Stimulated activated CD4-positive, alpha-beta T cell treated with anti-CD3 and anti-CD28 coated beads, Interleukin-2, amount 100 ng/mL, for 24 hours (primary cell): Measurements from ENCODE around the gene DNASE1L1.

ENCODE experiments used
- DNase-seq, 2 donors: peaks; one replicate each; pipeline ENCODE4 v3.0.0-alpha.2; 2020

The DNASE1L1 gene

DNA sequence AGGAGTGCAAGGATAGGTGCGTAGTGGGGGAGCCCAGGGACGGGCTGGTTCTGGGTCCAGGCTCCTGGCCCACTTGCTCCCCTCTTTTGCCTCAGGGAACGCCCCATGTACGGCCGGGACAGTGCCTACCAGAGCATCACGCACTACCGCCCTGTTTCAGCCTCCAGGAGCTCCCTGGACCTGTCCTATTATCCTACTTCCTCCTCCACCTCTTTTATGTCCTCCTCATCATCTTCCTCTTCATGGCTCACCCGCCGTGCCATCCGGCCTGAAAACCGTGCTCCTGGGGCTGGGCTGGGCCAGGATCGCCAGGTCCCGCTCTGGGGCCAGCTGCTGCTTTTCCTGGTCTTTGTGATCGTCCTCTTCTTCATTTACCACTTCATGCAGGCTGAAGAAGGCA, 28.3 kb downstream of the DNASE1L1 start:
- no peak for DNase-seq

DNA sequence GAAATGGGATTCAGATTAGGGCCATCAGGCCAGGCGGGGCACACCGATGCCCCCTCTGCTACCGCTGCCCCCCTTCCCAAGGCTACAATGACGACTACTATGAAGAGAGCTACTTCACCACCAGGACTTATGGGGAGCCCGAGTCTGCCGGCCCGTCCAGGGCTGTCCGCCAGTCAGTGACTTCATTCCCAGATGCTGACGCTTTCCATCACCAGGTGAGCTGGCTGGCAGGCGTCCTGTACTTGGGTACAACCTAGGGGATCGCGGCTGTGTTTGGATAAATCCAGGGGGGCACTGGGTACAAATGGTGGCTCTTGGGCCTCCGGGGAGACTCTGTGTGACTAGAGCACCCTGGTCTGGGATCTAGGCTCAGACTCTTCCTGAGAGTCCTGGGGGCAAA, 28.9 kb downstream of the DNASE1L1 start:
- DNase-seq: no peak

DNA sequence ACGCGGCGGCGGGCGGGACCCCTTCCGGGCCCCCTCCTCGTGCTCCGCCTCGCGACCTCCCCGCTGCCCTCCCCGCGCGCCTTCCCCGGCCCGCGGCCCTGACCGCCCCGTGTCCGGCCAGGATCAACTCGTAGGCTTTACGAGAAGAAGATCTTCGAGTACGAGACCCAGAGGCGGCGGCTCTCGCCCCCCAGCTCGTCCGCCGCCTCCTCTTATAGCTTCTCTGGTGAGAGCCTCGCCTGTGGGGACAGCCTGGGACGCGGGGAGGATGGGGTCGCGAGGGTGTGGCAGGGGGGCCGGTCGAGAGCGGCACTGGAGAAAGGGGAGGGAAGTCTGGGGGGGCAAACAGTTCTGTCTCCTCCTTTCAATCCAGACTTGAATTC, 29.5 kb downstream of the DNASE1L1 start:
- no peak for DNase-seq

DNA sequence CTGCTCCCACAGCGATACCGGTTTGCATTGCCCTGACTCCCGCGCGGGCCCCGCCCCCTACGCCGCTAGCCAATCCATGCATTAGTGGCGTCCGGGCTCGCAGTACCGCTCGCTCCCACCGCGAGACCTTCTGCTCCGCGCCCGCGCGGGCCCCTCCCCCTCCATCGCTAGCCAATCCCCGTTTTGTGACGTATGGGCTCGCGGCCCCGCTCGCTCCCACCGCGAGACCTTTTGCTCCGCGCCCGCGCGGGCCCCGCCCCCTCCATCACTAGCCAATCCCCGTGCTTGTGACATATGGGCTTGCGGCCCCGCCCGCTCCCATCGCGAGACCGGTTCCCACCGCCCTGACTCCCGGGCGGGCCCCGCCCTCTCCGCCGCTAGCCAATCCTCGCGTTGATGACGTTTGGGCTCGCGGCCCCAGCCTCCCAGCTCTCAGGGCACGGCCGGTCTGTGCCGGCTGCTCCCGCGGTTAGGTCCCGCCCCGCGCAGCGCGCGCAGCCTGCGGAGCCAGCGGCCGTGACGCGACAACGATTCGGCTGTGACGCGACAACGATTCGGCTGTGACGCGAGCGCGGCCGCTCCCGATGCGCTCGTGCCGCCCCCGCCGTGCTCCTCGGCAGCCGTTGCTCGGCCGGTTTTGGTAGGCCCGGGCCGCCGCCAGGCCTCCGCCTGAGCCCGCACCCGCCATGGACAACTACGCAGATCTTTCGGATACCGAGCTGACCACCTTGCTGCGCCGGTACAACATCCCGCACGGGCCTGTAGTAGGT, 30.1 kb downstream of the DNASE1L1 start, which contains the start of gene EMD:
TSS of gene EMD (plus strand) at position 497 of the 770 bp plus-strand sequence. CDS start at position 687, 190 bp downstream.
- peak; percentile 94 to 95 for DNase-seq

- peak; percentile 37 for DNase-seq
These were observed 30.8 kb downstream of the DNASE1L1 start for GRCh38 chrX:154378059-154378798.

GRCh38 chrX:154376774-154377173, 32.3 kb downstream of the DNASE1L1 start:
- DNase-seq: no peak

DNA sequence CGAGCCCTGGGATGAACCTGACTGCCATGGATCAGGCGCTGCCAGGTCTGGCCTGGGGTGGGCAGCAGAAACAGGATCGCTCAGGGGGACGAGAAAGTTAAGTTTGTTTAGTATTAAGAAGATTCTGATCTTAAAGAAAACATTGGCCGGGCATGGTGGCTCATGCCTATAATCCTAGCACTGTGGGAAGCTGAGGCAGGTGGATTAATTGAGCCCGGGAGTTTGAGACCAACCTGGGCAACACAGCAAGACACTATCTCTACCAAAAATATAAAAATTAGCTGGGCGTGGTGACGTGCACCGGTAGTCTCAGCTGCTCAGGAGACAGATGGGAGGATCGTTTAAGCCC, 33.9 kb downstream of the DNASE1L1 start:
- no peak for DNase-seq

- peak in 1 of 2 donors; percentile 48 for DNase-seq
These were observed 34.5 kb downstream of the DNASE1L1 start, which contains the start of gene FLNA for GRCh38 chrX:154374313-154375155. Gene FLNA, minus strand, starts transcription at chrX:154374634. Its CDS starts 3,389 bp downstream, at chrX:154371245.

- no peak for DNase-seq
These were observed 35.4 kb downstream of the DNASE1L1 start for GRCh38 chrX:154373340-154374306.

GRCh38 chrX:154372612-154373022, 36.4 kb downstream of the DNASE1L1 start:
- DNase-seq: peak in 1 of 2 donors; percentile 39

- no peak for DNase-seq
These were observed 37.2 kb downstream of the DNASE1L1 start for GRCh38 chrX:154371789-154372300.

DNA sequence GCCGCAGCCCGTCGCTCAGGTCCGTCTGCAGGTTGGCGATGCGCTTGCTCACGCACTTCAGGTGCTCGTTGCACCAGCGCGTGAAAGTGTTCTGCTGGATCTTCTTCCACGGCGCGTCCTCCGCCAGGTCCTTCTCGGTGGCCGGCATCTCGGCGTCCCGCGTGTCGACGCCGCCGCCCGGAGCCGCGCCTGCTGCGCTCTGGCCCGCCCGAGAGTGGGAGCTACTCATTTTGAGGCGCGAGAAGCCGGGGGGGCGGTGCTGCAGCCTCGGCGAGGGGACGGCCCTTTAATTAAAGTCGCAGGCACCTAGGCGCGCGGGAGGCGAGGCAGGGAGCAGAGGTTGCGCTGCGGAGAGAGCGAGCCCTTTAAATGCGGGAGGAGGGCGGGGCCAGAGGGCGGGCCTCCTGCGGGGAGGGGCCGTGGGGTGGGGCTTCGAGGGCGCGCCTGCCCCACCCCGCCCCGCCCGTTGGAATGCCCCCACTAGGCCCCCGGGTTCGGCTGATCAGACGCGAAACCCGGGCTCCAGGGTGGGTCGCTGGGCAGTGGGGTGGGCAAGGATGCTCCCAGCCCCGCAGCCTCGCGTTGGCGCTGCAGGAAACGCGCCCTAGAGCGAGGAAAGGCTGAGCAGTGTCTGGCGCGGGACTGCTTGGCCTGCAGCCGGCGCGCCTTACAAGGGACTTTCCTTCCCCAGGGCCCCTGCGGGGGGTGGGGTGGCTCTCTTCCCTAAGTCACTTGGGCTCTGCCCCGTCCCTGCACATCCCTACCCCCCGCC, 37.9 kb downstream of the DNASE1L1 start:
- peak; percentile 91 for DNase-seq

DNA sequence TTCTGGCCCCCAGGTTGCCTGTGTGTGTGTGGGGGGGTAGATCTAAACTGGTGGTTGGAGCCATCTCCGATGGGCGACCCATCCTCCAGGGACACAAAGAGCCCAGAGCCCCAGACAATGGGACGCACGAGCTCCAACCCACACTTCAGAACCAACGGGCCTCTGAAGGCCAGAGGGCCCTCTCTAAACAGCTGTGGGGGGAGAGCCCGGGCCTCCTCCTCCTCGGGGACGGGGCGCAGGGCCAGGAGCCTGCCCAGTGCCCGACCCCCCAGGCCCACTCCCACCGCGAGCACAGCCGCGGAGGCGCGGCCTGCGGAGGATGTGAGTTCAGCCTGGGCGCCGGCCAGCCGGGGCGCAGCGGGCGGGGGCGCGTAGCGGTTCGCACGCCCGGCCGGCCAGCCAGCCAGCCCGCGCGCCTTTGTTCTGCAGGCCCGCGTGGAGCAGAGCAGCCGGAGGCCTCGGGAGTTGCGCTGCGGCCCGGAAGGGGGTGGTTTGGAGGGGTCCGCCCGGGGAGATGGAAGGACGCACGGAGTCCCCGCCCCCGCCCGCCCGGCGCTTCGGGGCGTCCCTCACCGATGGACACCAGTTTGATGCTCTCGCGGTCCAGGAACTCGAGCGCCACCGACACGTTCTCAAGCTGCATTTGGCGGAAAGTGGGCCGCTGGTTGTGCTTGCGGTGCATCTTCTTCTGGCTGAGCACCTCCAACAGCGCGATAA, 38.6 kb downstream of the DNASE1L1 start:
- DNase-seq: no peak

- peak; percentile 67 to 71 for DNase-seq
These were observed 39.4 kb downstream of the DNASE1L1 start for GRCh38 chrX:154369449-154370299.

- DNase-seq: peak; percentile 88 to 89
These were observed 40.2 kb downstream of the DNASE1L1 start for GRCh38 chrX:154368630-154369448.

DNA sequence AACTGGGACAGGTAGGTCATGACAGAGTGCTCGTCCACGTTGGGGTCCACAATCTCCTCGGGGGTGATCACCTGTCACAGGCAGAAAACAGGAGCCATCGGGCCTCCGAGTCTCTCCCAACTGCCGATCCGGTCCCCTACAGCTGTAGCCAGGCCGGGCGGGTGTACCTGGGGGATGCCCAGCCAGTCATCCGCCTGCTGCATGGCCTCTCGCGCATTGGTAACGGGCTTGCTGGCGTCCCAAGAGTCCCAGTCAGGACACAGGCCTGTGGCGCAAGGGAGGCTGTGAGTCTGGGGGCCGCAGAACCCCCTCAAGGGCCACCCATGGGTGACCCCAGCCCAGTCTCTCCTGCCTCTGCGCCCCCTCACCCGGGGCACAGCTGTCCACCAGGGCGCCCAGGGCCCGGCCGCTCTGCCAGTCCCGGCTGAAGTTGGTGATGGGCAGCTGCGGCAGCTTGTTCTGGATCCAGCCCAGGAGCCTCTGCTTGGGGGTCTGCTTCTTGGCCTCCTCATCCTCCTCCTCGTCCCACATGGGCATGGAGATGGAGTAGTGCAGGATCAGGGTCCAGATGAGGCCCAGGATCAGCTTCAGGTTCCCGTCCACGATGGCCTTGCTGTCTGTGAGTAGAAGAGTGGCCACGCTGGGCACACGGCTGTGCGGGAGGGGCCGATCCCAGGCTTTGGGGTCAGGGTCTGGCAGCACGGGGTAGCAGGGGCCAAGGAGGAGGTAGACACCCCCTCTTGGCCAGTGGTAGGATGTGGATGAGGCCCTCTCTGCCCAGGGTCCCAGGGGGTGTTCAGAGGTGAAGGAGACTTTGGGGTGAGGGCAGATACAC, 41.4 kb downstream of the DNASE1L1 start:
- no peak for DNase-seq

- no peak for DNase-seq
These were observed 42.4 kb downstream of the DNASE1L1 start for GRCh38 chrX:154366666-154367055.
